Mesodermal cell (in vitro differentiated cells): Measurements from ENCODE around the gene ZFHX3.

Experiments
- H3K27ac ChIP-seq: 2 replicates; pipeline ENCODE4 v1.7.0; 2013; ENCODE audit warnings: mild to moderate bottlenecking, low read depth, low read length, moderate library complexity; ENCODE audit not compliant: severe bottlenecking
- H3K36me3 ChIP-seq: 2 replicates; pipeline ENCODE4 v1.7.1; 2013; ENCODE audit warnings: mild to moderate bottlenecking, low read length, moderate library complexity; ENCODE audit not compliant: control insufficient read depth, insufficient read depth
- H3K4me1 ChIP-seq: one replicate; pipeline ENCODE4 v1.7.1; 2013; ENCODE audit warnings: mild to moderate bottlenecking, low read length; ENCODE audit not compliant: insufficient read depth, control insufficient read depth, poor library complexity, severe bottlenecking
- H3K4me3 ChIP-seq: 2 replicates; pipeline ENCODE4 v1.7.0; 2013; ENCODE audit warnings: low read length, control low read depth, mild to moderate bottlenecking; ENCODE audit not compliant: insufficient read depth, poor library complexity, severe bottlenecking; ENCODE audit errors: extremely low read depth
- H3K9me3 ChIP-seq: 2 replicates; pipeline ENCODE4 v1.7.1; 2013; ENCODE audit warnings: mild to moderate bottlenecking, low read length, moderate library complexity; ENCODE audit not compliant: control insufficient read depth
- WGBS, 2 experiments: methylation state at CpG; one replicate each; pipeline ENCODE4 v1.1.5; 2013; ENCODE audit warnings: missing lambda C conversion rate in 2 of 2; ENCODE audit not compliant: insufficient coverage in 2 of 2; 5-methylcytosine and 5-hydroxymethylcytosine counted together

ZFHX3 gene

DNA sequence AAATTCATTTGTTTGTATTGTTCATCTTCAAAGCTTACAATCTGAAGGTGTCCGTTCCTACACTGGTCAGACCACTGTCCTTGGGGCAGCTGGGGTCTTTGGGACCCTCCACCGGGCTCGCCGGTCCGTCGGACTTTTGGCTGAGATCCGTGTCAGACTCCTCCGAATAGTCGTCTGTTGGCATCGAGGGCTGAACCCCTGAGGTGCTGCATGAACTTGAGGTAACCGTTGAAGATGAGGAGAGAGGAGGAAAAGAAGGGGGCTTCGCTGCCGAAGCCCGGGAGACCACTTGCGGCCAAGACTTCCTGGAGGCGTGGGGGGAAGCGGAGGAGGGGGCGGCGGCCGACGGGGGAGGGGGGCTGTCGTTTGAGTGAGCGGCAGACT is 260.8 kb downstream of the ZFHX3 start:
- peaks cover 14% of the 10 kb centered on the region for H3K36me3 ChIP-seq
- H3K4me3 ChIP-seq, result peak overlapping the region; percentile 31
- peak overlapping the region; percentile 60 for H3K27ac ChIP-seq
- H3K9me3 ChIP-seq, result no peaks in the 10 kb centered on the region
- peaks cover 4% of the 10 kb centered on the region for H3K4me1 ChIP-seq
- 12 to 16% methylated on average over 4 to 14 of the region's 23 CpGs for WGBS, 2 experiments

DNA sequence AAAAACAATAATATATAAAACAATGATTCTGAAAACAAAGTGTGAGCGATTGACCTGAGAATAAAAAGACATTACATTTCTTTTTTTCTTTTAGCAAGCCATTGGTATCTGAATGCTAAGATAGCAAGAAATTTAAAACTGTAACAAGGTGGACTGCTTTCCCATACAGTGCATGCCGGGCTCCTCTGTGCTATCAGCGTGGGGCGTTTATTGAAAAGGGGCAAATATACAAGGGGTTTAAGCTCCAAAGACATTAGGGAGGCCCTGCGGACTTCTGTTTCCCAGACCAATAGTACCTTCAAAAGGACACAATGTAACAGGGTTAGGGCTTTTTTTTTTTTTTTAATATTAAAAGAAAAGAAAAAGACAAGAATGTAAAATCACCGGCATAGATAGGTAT is 261.3 kb downstream of the ZFHX3 start:
- H3K9me3 ChIP-seq, result no peaks in the 10 kb centered on the region
- H3K27ac ChIP-seq, result no peak overlapping the region
- H3K36me3 ChIP-seq, result peaks cover 14% of the 10 kb centered on the region
- whole genome bisulfite sequencing, 2 experiments, result 65 to 81% methylated on average over 3 of the region's 6 CpGs
- H3K4me1 ChIP-seq, result peaks cover 4% of the 10 kb centered on the region
- H3K4me3 ChIP-seq, result no peak overlapping the region

DNA sequence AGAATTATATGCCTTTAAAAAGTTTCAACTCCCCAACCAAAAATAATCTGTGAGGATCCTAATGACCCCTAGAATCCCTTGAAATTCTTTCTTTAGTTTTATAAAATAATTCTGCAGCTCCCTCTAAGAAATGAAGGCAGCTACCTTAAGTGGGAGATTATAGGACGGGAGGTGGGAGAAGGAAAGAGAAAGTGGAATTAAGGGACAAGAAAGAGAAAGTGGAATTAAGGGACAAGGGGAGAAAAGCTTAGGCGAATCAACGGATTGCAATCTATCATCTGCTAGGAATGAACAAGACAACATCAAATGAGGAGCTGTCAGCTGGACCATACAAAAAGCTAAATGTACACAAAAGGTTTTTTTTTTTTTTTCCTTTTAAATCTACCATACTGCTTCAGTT is 262.0 kb downstream of the ZFHX3 start:
- Histone ChIP-seq H3K36me3 (peaks cover 14% of the 10 kb centered on the region), H3K4me3 (no peak overlapping the region), H3K4me1 (peaks cover 4% of the 10 kb centered on the region), H3K9me3 (no peaks in the 10 kb centered on the region), H3K27ac (no peak overlapping the region)
- WGBS, 2 experiments, result 74% methylated on average over 3 of the region's 3 CpGs; no CpG with 5 or more reads in 1 of the 2 experiments

DNA sequence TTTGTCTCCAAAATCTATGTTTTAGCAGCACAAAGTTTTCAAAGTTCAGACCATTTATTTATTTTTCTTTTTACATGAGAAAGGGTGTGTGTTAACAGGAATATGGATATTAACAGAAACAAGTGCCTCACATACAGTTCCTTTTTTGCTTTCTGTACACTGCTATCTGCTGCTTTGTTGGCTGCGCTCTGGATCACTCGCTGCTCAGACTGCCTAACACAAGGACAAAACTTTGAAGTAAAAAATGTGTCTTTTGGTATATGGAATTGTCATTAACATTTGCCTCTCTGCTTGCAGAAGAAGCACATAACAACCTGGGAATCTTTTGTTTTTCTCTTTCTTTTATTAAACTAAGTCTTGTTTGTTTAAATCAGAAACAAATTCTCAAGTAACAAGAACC is 262.8 kb downstream of the ZFHX3 start:
- H3K36me3 ChIP-seq, result peaks cover 10% of the 10 kb centered on the region
- peaks cover 4% of the 10 kb centered on the region for H3K4me1 ChIP-seq
- no CpG with 5 or more reads among the region's 2 CpGs for WGBS, 2 experiments
- no peaks in the 10 kb centered on the region for H3K9me3 ChIP-seq
- H3K4me3 ChIP-seq, result no peak overlapping the region
- no peak overlapping the region for H3K27ac ChIP-seq

DNA sequence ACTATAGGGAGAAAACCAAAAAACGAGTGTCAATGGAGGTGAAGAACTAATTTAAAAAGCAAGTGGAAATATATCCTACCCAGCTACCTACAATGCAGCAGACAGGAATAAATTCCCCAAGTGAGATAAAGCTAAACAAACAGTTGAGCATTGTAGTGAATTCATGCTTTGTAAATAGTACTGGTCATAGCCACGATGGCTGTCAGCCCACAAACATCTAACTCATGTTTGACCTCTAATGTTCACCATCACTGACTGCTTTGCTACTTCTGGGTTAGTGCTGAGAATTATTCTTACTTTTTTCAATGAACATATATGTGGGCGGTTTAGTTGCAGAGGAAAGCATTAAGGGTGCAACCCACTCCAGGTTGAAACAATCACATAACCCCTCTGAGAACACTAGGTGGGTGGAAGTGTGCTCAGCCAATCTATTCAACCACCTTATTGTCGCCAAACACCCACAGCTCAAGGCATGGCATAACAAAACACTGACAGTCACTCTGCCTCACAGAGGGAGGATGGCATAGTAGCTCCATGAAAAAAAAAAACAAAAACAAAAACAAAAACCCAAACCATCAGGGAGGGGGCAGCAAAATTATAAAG is 264.1 kb downstream of the ZFHX3 start:
- Histone ChIP-seq H3K9me3 (no peaks in the 10 kb centered on the region), H3K4me1 (peaks cover 4% of the 10 kb centered on the region), H3K27ac (no peak overlapping the region), H3K36me3 (peaks cover 5% of the 10 kb centered on the region), H3K4me3 (no peak overlapping the region)
- WGBS, 2 experiments, result 80% methylated on average over 1 of the region's 4 CpGs; no CpG with 5 or more reads in 1 of the 2 experiments

DNA sequence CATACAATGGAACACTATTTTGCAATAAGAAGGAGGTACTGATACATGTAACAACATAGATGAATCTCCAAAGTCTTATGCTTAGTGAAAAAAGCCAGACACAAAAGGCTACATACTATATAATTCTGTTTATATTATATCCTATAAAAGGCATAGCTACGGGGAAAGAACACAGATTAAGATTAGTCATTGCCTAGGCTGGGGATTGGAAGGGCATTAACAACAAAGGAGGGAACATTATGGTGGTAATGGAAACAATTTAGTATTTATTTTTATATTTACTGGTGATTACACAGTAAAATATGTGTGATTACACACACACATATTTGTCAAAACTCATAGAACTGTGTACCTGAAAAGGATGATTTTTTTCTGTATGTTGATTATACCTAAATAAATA is 278.1 kb downstream of the ZFHX3 start:
- H3K9me3 ChIP-seq, result no peaks in the 10 kb centered on the region
- H3K27ac ChIP-seq, result no peak overlapping the region
- H3K4me3 ChIP-seq, result no peak overlapping the region
- WGBS, 2 experiments, result no CpG with 5 or more reads among the region's 1 CpG
- H3K4me1 ChIP-seq, result no peaks in the 10 kb centered on the region
- H3K36me3 ChIP-seq, result no peaks in the 10 kb centered on the region

DNA sequence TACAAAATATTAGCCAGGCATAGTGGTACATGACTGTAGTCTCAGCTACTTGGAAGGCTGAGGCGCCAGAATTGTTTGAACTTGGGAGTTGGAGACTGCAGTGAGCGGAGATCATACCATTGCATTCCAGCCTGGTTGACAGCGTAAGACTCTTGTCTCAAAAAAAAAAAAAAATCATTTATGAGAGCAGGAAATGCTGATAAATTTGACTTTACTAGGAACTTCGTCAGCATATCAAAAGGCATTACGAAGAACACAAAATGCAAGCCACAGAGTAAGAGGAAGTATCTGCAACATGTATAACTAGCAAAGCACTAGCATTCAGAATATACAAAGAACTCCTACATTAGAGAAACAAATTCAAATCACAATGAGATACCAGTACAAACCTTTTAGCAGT is 279.3 kb downstream of the ZFHX3 start:
- no peak overlapping the region for H3K4me3 ChIP-seq
- no peaks in the 10 kb centered on the region for H3K9me3 ChIP-seq

DNA sequence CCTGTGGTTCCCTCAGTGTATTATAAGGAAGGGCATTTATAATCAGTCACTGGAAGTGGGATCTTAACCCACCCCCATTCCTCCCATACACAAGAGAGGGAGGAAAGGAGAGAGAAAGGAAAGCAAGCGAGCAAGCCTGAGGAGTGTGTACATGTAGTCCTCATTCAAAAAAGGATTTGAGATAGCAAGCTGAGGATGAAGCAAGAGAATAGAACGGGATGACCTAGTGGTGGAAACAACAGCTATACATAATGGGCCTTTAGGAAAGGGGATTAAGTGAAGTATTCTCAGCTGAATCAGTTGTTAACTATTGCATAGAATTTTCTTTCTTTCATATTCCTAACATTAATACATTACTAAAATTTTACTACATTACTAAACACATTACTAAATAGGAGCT is 281.4 kb downstream of the ZFHX3 start:
- Histone ChIP-seq H3K27ac (no peak overlapping the region), H3K4me1 (no peaks in the 10 kb centered on the region), H3K36me3 (no peaks in the 10 kb centered on the region), H3K9me3 (no peaks in the 10 kb centered on the region), H3K4me3 (no peak overlapping the region)
- 100% methylated on average over 1 of the region's 2 CpGs; no CpG with 5 or more reads in 1 of the 2 experiments for WGBS, 2 experiments

More for the DNA sequence above, 279.3 kb downstream of the ZFHX3 start:
- 82 to 93% methylated on average over 2 to 5 of the region's 5 CpGs for WGBS, 2 experiments
- no peak overlapping the region for H3K27ac ChIP-seq
- H3K4me1 ChIP-seq, result no peaks in the 10 kb centered on the region
- H3K36me3 ChIP-seq, result no peaks in the 10 kb centered on the region

DNA sequence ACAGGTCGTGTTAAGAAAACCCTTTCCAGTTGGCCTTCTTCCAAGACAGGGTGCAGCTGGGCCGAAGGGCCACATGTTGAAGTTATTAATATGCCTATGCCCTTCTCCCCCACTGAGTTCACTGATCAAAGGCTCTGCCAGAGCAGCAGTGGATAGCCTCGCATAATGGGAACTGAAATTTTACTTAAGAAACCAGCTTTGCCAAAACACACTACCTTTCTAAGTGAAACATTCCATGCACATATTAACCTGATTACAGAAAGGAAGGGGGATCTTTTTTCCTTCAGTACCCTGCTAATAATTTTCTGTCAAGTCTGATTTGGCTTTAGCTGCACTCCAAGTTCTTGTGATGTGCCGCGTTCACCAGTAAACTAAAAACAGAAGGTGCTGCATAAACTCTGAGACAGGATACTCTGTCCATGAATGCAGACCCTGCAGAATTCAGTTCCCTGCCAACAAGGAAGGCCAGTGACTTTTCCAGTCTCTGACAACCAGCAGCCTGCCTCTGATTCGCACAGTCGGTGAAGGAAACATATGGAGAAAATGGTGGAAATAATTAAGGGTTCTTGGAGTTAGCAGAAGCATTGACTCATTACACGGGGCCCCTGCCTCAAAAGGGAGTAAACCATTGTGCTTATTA is 283.8 kb downstream of the ZFHX3 start:
- Histone ChIP-seq H3K27ac (no peak overlapping the region), H3K36me3 (no peaks in the 10 kb centered on the region), H3K4me3 (no peak overlapping the region), H3K4me1 (no peaks in the 10 kb centered on the region), H3K9me3 (no peaks in the 10 kb centered on the region)
- 79 to 92% methylated on average over 7 to 8 of the region's 8 CpGs for WGBS, 2 experiments

DNA sequence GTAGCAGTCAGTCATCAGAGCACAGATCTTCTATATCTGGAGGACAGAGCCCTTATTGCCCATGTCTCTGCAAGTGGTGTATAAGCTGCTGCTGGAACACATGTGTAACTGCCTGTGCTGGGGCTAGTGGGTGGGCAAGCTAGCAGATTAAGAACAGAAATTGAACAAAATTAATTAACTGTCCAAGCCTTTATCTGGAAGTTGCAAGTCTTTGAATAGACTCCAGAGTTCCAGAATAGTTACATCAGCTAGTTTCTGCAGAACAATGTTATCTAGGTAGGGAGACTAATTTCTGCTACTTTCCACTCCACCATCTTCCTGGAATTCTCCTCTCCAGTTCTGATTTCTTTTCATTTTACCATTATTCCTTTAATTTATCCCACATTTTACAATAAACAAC is 287.3 kb downstream of the ZFHX3 start:
- no peaks in the 10 kb centered on the region for H3K36me3 ChIP-seq
- H3K9me3 ChIP-seq, result peaks cover 7% of the 10 kb centered on the region
- H3K4me1 ChIP-seq, result no peaks in the 10 kb centered on the region

DNA sequence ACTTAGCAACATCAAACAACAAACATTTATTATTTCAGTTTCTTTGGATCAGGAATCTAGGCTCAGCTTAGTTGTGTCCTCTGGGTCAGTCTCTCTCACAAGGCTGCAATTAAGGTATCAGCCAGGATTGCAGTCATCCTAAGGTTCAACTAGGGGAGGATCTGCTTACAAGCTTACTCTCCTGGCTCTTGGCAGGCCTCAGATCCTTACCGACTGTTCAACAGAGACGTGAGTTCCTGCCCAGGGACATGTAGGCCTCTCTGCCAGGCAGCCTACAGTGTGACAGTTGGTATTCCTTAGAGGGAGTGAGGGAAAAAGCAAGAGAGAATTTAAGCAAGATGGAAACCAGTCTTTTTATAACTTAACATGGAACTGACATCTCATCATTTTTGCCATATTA is 294.0 kb downstream of the ZFHX3 start:
- 96 to 100% methylated on average over 1 to 2 of the region's 2 CpGs for WGBS, 2 experiments
- Histone ChIP-seq H3K4me1 (no peaks in the 10 kb centered on the region), H3K9me3 (peaks cover 7% of the 10 kb centered on the region), H3K4me3 (no peak overlapping the region), H3K36me3 (no peaks in the 10 kb centered on the region), H3K27ac (no peak overlapping the region)

More for the DNA sequence above, 287.3 kb downstream of the ZFHX3 start:
- no peak overlapping the region for H3K4me3 ChIP-seq
- H3K27ac ChIP-seq, result no peak overlapping the region
